T-helper 22 cell (primary cell): ENCODE data around the gene MEF2B.

Source experiments
- DNase-seq: peaks from one replicate; pipeline ENCODE4 v3.0.0-alpha.2; 2020; ENCODE audit warnings: low read depth

MEF2B gene

DNA sequence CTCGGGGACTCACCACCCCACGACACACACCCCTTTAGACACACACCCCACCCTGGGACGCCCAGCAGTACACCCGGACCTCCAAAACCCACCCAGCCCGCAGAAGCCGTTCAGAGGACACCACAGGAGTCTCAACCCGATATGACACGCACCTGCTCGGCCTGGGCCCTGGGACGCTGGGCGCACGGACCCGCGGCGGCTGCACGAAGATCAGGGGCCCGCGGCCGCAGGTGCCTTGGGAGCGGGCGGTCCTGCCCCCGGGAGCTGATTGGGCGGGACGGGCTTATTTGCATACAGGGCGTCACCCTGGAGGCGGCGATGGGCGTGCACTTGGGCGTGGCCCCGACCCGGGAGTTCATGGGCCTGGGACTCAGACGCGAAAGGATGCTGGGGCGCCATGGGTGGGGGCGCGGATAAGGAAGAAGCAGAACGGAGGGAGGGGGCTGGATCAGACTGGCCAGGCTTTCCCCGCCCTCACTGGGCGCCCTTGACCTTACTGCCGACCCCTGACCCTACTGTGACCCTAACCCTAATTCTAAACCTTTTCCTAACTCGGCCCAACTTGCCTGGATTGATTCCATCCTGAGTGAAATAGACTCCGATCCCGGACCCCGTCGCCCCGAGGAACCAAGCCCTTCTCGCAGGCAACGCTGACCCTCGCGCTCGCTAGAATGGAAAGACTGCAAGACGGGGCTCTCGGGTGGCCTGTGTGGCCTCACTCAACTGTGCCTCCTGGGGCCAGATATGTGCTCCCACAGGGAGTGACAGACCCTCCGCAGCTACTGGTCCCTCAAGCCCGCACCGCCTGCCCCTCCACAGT, at the start of gene MEF2B:
Gene MEF2B (minus strand): TSS at position 211 of the 820 bp plus-strand sequence. CDS start 19,528 bp downstream, outside the sequence.
- peak; percentile 64 for DNase-seq

DNA sequence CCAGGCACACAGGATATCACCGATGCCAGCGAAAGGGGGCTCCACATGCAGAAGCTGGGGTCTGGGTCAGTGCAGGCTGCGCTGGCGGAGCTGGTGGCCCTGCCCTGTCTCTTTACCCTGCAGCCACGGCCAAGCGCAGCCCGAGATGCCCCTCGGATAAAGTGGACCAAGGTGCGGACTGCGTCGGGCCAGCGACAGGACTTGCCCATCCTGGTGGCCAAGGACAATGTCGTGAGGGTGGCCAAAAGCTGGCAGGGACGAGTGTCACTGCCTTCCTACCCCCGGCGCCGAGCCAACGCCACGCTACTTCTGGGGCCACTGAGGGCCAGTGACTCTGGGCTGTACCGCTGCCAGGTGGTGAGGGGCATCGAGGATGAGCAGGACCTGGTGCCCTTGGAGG, 48.8 kb upstream of the MEF2B start:
- DNase-seq = no peak

GRCh38 chr19:19217099-19217498, 47.0 kb upstream of the MEF2B start:
- DNase-seq = no peak

- no peak for DNase-seq
These were observed 45.7 kb upstream of the MEF2B start for GRCh38 chr19:19215792-19216191.

DNA sequence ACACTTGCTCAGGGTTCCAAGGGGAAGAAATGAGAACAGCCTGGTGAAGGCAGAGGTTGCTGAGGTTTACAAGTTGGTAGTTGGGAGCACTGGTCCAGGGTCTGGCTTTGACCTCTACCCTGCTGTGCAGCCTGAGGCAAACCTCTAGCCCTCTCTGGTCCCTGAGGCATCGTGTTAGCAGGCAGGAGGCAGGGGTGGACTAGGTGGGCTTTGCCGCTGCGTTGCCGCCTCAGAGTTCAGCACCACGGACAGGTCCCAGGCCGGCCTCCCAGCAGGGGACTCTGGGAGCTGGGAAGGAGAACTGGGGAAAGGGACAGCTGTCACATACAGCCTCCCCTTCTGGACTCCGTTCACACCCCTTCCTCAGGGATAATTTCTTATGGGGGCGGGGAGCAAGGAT, 44.8 kb upstream of the MEF2B start:
- no peak for DNase-seq

GRCh38 chr19:19214159-19214490, 44.1 kb upstream of the MEF2B start:
- no peak for DNase-seq

- no peak for DNase-seq
These were observed 43.5 kb upstream of the MEF2B start for GRCh38 chr19:19213426-19214158.

- DNase-seq = no peak
These were observed 42.9 kb upstream of the MEF2B start for GRCh38 chr19:19212916-19213315.

GRCh38 chr19:19211499-19212420, 41.7 kb upstream of the MEF2B start, which contains the start of gene NCAN:
NCAN (plus strand) TSS chr19:19211958; CDS start chr19:19216954, 4,996 bp downstream.
- DNase-seq = no peak

DNA sequence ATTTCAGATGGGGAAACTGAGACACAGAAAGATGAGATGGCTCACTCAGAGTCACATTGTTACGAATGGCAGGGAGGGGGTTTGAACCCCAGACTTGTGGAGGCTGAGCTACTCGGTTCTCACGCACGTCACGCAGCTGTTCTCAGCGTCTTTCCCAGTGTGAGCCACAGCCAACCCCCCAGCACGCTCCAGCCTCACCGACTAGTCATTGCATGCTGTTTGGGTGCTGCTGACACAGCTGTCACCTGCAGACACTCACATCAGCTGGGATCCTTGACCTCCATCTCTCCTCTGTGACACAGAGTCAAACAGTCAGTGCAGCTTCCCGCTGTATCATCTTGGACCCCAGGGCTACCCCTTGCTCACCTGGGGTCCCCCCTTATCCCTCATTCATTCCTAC, 39.3 kb upstream of the MEF2B start:
- DNase-seq = no peak

GRCh38 chr19:19207637-19208572, 37.8 kb upstream of the MEF2B start:
- DNase-seq = no peak

DNA sequence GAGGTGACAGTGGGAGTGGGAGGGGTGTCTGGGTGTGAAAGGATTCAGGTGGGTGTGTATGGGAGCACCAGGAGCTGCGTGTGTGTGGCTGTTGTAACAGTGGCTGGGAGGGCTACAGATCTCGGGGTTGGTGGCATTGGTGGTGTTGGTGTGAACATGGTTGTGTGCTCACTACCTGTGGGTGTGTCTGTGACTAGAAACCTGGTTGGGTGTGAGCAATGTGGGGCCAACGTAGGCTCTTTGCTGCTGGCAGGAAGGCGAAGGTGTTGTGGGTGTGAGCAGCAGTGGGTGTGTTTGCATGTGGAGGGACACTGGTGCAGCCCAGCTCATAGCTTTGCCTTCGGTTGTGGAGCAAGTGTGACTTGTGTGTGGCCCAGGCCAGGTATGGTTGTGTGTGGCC, 36.9 kb upstream of the MEF2B start:
- no peak for DNase-seq

DNA sequence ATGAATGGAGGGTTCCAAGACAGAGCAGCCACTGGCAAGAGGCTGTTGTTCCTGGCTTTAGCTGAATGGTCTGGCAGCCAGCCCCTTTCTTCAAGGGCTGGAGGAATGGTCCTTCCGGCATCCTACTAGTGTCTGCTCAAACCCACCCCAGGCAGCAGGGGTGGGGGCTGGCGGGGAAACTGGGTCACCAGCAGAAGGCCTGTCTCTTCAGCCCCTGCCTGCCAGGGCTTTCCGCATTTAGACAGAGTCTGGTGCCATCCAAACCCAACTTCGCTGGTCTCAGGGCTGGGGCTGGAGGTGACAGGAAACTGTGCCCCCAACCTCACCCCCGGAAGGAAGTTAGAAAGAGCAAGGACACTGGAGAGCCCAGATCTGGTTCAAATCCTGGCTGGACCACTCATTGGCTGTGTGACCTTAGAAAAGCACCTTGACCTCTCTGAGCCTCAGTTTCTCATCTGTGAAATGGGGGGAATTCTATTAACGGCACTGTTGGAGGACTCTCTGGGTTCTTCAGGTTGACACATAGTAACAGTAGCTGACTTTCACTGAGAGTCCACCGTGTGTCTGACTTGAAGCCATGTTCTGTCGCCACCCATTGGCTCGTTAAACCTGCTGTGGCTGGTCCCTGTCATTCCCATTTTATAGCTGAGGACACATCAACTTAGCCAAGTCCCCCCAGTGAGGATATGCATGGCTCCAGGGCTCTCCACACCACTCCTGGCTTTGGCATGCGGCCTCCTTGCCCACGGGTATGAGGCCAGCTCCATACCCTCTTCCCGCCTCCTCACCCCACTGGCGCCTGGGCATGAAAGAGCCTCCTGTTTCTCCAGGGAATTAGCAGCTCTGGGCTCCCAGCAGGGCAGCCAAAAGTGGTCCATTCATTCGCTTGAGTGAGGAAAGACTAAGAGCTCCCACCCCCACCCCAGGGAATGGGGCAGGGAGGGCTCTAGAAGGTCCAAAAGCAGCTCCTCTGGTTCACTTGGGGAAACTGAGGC, 35.6 kb upstream of the MEF2B start:
- DNase-seq = no peak

DNA sequence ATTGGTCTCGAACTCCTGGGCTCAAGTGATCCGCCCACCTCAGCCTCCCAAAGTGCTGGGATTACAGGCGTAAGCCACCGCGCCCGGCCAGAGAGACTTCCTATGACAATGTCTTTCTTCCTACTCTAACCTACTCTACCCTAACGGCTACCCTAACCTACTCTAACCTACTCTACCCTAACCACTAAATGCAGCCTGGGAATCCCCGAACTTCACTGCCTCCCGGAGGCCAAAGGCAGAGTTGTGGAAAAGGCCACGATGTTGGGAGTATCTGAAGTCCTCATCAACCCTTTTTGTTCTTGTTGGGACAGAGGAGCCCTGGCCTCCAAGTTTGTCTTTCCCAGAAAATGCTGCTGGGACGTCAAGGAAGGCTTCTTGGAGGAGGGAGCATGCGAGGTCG, 34.1 kb upstream of the MEF2B start:
- DNase-seq = no peak

DNA sequence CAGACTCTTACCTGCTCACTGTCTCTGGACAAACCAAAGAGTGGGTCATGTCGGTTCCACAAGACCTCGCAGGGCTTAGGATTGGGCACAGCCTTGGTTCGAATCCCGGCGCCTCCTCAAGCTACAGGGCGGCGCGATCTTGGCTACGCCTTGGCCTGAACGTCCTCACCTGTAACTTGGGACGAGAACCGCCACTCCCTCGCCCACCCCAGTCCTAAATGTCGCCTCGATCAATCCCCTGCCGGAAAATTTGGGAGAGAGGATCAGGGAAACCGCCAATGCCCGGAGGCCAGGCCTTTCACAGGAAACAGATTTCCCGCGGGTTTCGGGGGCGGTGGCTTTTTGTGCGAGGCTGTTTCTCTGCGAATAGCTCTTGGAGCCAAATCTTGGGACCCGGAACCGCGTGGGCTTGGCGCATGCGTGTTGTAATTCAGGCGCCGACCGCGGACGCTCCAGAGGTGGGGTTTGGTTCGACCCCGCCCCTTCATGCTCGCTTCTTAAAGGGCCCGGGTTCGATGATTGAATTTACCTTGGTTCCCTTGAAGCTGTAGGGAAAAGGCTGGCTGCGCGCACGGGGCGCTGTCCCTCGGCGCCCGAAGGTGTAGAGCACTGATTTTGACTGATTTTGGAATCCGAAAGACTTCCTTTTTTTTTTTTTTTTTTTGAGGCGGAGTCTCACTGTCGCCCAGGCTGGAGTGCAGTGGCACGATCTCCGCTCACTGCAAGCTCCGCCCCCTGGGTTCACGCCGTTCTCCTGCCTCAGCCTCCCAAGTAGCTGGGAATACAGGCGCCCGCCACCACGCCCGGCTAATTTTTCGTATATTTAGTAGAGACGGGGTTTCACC, 33.2 kb upstream of the MEF2B start, which contains the start of gene NR2C2AP:
Gene NR2C2AP (minus strand): TSS at position 403 of the 845 bp plus-strand sequence. CDS start 354 bp downstream, at position 49.
- DNase-seq = peak; percentile 83

DNA sequence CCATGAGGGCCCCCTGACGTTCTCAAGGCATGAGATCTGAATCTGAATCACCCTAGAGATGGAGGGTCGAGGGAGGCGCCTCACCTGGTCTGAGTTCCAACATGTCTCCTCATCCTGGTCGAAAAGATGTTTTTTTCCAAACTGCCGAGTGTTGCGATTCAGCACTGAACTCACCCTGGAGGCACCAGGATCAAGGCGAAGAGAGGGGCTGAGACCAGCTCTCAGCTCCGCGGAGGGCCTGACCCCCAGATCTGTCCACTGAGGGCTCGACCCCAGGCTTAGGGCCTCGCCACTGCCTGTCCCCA, 32.6 kb upstream of the MEF2B start:
- no peak for DNase-seq

DNA sequence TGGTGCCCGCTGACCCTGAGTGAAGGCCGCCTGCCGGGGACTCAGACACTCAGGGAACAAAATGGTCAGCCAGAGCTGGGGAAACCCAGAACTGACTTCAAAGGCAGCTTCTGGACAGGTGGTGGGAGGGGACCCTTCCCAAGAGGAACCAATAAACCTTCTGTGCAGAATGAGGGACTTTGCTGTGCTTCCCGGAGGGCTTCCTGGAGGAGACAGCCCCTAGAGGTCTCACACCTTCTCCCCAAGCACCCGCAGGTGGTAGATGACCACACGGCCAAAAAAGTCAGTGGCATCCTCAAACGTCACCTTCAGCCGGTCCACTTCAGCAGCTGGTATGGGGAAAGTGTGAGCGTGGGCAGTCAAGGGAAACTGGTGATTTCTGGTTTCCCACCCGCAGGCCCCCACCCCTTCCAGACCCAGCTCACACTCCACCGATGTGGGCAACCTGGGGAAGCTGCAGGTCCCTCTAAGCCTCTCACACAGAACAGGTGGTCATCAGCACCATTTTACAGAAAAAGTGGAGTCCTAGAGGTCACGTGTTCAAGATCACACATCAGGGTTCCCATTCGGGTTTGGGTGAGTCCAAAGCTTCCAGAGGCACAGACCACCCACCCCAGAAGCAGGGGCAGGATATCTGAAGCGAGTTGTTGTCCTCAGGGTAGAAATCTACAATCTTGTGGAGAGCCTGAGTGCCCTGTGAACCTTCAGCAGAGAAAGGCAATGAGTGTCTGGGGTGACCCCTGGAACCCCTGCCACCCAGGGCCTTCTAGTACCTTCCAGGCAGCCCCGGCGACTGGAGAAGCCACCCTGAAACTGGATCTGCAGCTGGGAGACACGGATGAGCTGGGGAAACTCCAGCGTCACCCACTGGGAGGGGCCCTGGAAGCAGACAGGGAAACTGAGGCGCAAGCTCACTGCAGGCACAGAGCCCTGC, 31.9 kb upstream of the MEF2B start:
- DNase-seq = no peak

DNA sequence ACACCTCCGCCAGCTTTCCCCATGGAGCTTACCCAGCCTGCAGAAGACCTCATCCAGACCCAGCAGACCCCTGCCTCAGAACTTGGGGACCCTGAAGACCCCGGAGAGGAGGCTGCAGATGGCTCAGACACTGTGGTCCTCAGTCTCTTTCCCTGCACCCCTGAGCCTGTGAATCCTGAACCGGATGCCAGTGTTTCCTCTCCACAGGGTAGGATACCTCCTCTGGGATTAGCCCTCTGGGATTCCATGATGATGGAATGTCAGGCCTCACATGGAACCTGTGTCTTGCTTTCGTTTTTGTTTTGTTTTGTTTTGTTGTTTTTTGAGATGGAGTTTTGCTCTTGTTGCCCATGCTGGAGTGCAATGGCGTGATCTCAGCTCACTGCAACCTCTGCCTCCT, 23.9 kb upstream of the MEF2B start:
- DNase-seq = no peak
